HepG2 (cell line): ENCODE results near the gene HELZ2. TPM values are rescaled to one million over a fixed set of nuclear protein-coding genes. Genes with fewer than 3 reads are reported as not detected.

Source experiments
- ATF6 ChIP-seq: sonication (generic); formaldehyde crosslinking; conservative IDR thresholded peaks from 2 replicates; pipeline ENCODE4 v1.4.0; 2020; ENCODE audit warnings: missing genetic modification reagents
- ATF7 ChIP-seq, 2 experiments: fragments of 450-650 bp in 1 of 2; sonication (generic) in 1 of 2; formaldehyde crosslinking in 1 of 2; IDR thresholded peaks; 2 replicates each; pipeline versions ENCODE4 v1.4.0 to v1.6.1; 2016 to 2020; ENCODE audit warnings: antibody characterized with exemption in 1 of 2, mild to moderate bottlenecking in 1 of 2, missing genetic modification reagents in 1 of 2
- DBP ChIP-seq: sonication (generic); formaldehyde crosslinking; IDR thresholded peaks from 2 replicates; pipeline ENCODE4 v1.4.0; 2020; ENCODE audit warnings: missing genetic modification reagents; ENCODE audit errors: not compliant biosample characterization
- DPF2 ChIP-seq: sonication (generic); formaldehyde crosslinking; IDR thresholded peaks from 2 replicates; pipeline ENCODE4 v1.4.0; 2020; ENCODE audit warnings: mild to moderate bottlenecking, low read depth, missing genetic modification reagents, borderline replicate concordance
- FOXJ3 ChIP-seq: sonication (generic); formaldehyde crosslinking; IDR thresholded peaks from 2 replicates; pipeline ENCODE4 v1.4.0; 2020; ENCODE audit warnings: missing genetic modification reagents, mild to moderate bottlenecking, borderline replicate concordance
- GATA4 ChIP-seq: sonication (generic); IDR thresholded peaks from 2 replicates; pipeline ENCODE4 v1.6.1; 2016; ENCODE audit warnings: antibody characterized with exemption, low read depth, borderline replicate concordance
- NAIF1 ChIP-seq: sonication (generic); formaldehyde crosslinking; IDR thresholded peaks from 2 replicates; pipeline ENCODE4 v1.5.0; 2020; ENCODE audit warnings: mild to moderate bottlenecking, missing genetic modification reagents, borderline replicate concordance
- SOX6 ChIP-seq, 2 experiments: fragments of 450-650 bp in 1 of 2; sonication (generic) in 1 of 2; formaldehyde crosslinking in 1 of 2; IDR thresholded peaks; 2 replicates each; pipeline versions ENCODE4 v1.4.0 to v1.6.1; 2017 to 2020; ENCODE audit warnings: antibody characterized with exemption in 1 of 2, mild to moderate bottlenecking in 1 of 2, missing genetic modification reagents in 1 of 2
- TARDBP ChIP-seq: sonication (generic); formaldehyde crosslinking; IDR thresholded peaks from 2 replicates; pipeline ENCODE4 v1.8.0; 2022; ENCODE audit warnings: mild to moderate bottlenecking, missing genetic modification reagents
- TEAD2 ChIP-seq: sonication (generic); formaldehyde crosslinking; IDR thresholded peaks from 2 replicates; pipeline ENCODE4 v1.9.0; 2021; ENCODE audit warnings: missing genetic modification reagents
- THAP8 ChIP-seq: sonication (generic); formaldehyde crosslinking; IDR thresholded peaks from 2 replicates; pipeline ENCODE4 v1.5.1; 2020; ENCODE audit warnings: missing genetic modification reagents, mild to moderate bottlenecking, borderline replicate concordance
- ZBTB33 ChIP-seq: sonication (generic); formaldehyde crosslinking; IDR thresholded peaks from 2 replicates; pipeline ENCODE4 v1.4.0; 2020; ENCODE audit warnings: missing genetic modification reagents
- ZGPAT ChIP-seq: IDR thresholded peaks from 2 replicates; pipeline ENCODE4 v1.6.1; 2016; ENCODE audit warnings: mild to moderate bottlenecking
- ZMYM3 ChIP-seq: sonication (generic); formaldehyde crosslinking; IDR thresholded peaks from 2 replicates; pipeline ENCODE4 v1.5.1; 2020; ENCODE audit warnings: mild to moderate bottlenecking, missing genetic modification reagents
- ZNF264 ChIP-seq: sonication (generic); formaldehyde crosslinking; IDR thresholded peaks from 2 replicates; pipeline ENCODE4 v1.4.0; 2020; ENCODE audit warnings: missing genetic modification reagents
- ZNF362 ChIP-seq: sonication (generic); formaldehyde crosslinking; IDR thresholded peaks from 2 replicates; pipeline ENCODE4 v1.4.0; 2020; ENCODE audit warnings: missing genetic modification reagents, mild to moderate bottlenecking, borderline replicate concordance
- ZNF501 ChIP-seq: sonication (generic); formaldehyde crosslinking; IDR thresholded peaks from 2 replicates; pipeline ENCODE4 v1.5.1; 2020; ENCODE audit warnings: mild to moderate bottlenecking, moderate library complexity, missing genetic modification reagents
- ZNF530 ChIP-seq: sonication (generic); formaldehyde crosslinking; IDR thresholded peaks from 2 replicates; pipeline ENCODE4 v1.5.0; 2020; ENCODE audit warnings: low read depth, mild to moderate bottlenecking, missing genetic modification reagents
- polyA plus RNA-seq, 8 experiments: library from polyadenylated mRNA; depleted of rRNA in 3 of 8; stranded (reverse) in 7 of 8; unstranded in 1 of 8; fragments of >200 nt; fragmentation: Illumina TruSeq in 4 of 8; extraction: Trizol in 4 of 8; gene quantifications; 2 replicates each; pipeline versions ENCODE4 v1.2.1 to v1.2.3, GENCODE V29; 2011 to 2016; ENCODE audit warnings: low read depth in 4 of 8, missing spikeins in 1 of 8, mixed read lengths in 1 of 8; ENCODE audit not compliant: insufficient read depth in 1 of 8
- total RNA-seq, 5 experiments: library from RNA; depleted of rRNA; stranded (reverse); fragments of >200 nt; fragmentation: Illumina TruSeq; extraction: Trizol; gene quantifications; 2 replicates each; pipeline ENCODE4 v1.2.3, GENCODE V29; 2016; ENCODE audit warnings: low read depth in 1 of 5

The HELZ2 gene
- total and polyA plus RNA-seq, 2 of the 13 experiments (the other 11 are each of a cell fraction or from before 2014, with no cell fraction given), result 9.6 to 10.1 TPM

- TF ChIP-seq ZNF362 (CRISPR knock-in tag) (peak; percentile 93), ZNF264 (CRISPR knock-in tag) (no peak), SOX6 (IDR thresholded peaks at IDR 0.05) (no peak), SOX6 (CRISPR knock-in tag; IDR thresholded peaks at IDR 0.05) (peak; percentile 40), TEAD2 (CRISPR knock-in tag) (0 out of 2 replicates have a peak, but pooled peaks have one; percentile 51), ZGPAT (CRISPR knock-in tag) (peak; percentile 53), NAIF1 (CRISPR knock-in tag) (no peak), GATA4 (no peak), TARDBP (no peak), ATF6 (CRISPR knock-in tag) (no peak), ATF7 (IDR thresholded peaks at IDR 0.05) (peak; percentile 71), ATF7 (CRISPR knock-in tag; IDR thresholded peaks at IDR 0.05) (peak; percentile 60; the same call in 1 of the 2 replicates), FOXJ3 (CRISPR knock-in tag) (no peak), THAP8 (peak; percentile 86; the same call in 1 of the 2 replicates), DPF2 (CRISPR knock-in tag) (no peak), ZMYM3 (peak; percentile 71), ZNF501 (CRISPR knock-in tag) (peak; percentile 76), ZNF530 (no peak), DBP (CRISPR knock-in tag) (no peak), ZBTB33 (peak; percentile 97)
Measured at GRCh38 chr20:63574829-63575743, 1.0 kb upstream of the HELZ2 start (continued).
